Endodermal cell (in vitro differentiated cells): Measurements from ENCODE around the gene APPL1. TPM values are rescaled to one million over a fixed set of nuclear protein-coding genes. Genes with fewer than 3 reads are reported as not detected.

Experiments used
- DNase-seq: peaks from one replicate; pipeline ENCODE4 v3.0.0-alpha.2; 2017
- H3K27ac ChIP-seq: 2 replicates; pipeline ENCODE4 v1.5.1; 2013; ENCODE audit warnings: mild to moderate bottlenecking, low read depth, low read length, moderate library complexity
- H3K27me3 ChIP-seq: 2 replicates; pipeline ENCODE4 v1.6.1; 2013; ENCODE audit warnings: mild to moderate bottlenecking, low read length, moderate library complexity; ENCODE audit not compliant: insufficient read depth, control insufficient read depth, poor library complexity, severe bottlenecking
- H3K36me3 ChIP-seq: 2 replicates; pipeline ENCODE4 v1.7.0; 2013; ENCODE audit warnings: mild to moderate bottlenecking, low read length, moderate library complexity; ENCODE audit not compliant: control insufficient read depth, insufficient read depth
- H3K4me1 ChIP-seq: one replicate; pipeline ENCODE4 v1.7.0; 2013; ENCODE audit warnings: low read length; ENCODE audit not compliant: control insufficient read depth, insufficient read depth
- H3K4me3 ChIP-seq: 2 replicates; pipeline ENCODE4 v1.5.1; 2013; ENCODE audit warnings: mild to moderate bottlenecking, low read length, moderate library complexity
- H3K9ac ChIP-seq: 2 replicates; pipeline ENCODE4 v1.6.1; 2013; ENCODE audit warnings: mild to moderate bottlenecking, low read length, moderate library complexity; ENCODE audit not compliant: poor library complexity, severe bottlenecking; ENCODE audit errors: extremely low read depth
- H3K9me3 ChIP-seq: 2 replicates; pipeline ENCODE4 v1.6.1; 2013; ENCODE audit warnings: mild to moderate bottlenecking, low read length, moderate library complexity; ENCODE audit not compliant: control insufficient read depth
- H3K27ac Mint-ChIP-seq: 2 replicates; pipeline ENCODE4 v1.8.0; 2020; ENCODE audit warnings: mixed read lengths
- H3K27me3 Mint-ChIP-seq: 2 replicates; pipeline ENCODE4 v1.8.0; 2021; ENCODE audit warnings: mild to moderate bottlenecking, mixed read lengths; ENCODE audit not compliant: insufficient read depth
- H3K36me3 Mint-ChIP-seq: 2 replicates; pipeline ENCODE4 v1.8.0; 2020; ENCODE audit warnings: low read depth, mixed read lengths
- H3K4me1 Mint-ChIP-seq: 2 replicates; pipeline ENCODE4 v1.8.0; 2020; ENCODE audit warnings: mixed read lengths
- H3K4me3 Mint-ChIP-seq: 2 replicates; pipeline ENCODE4 v1.8.0; 2020; ENCODE audit warnings: mild to moderate bottlenecking, moderate library complexity, mixed read lengths
- H3K9me3 Mint-ChIP-seq: 2 replicates; pipeline ENCODE4 v1.8.0; 2020; ENCODE audit warnings: mild to moderate bottlenecking, mixed read lengths
- CTCF ChIP-seq: fragments of 200-600 bp; sonication (generic); conservative IDR thresholded peaks from 2 replicates; pipeline ENCODE4 v1.5.0; 2021; ENCODE audit warnings: antibody characterized with exemption, mild to moderate bottlenecking
- WGBS, 2 experiments: methylation state at CpG; one replicate each; pipeline versions ENCODE4 v1.1.5 to v1.1.7; 2013; ENCODE audit warnings: missing lambda C conversion rate in 2 of 2, mixed read lengths in 1 of 2; ENCODE audit not compliant: insufficient coverage in 1 of 2, insufficient read length in 1 of 2; 5-methylcytosine and 5-hydroxymethylcytosine counted together
- total RNA-seq, 2 donors: library from RNA; stranded (reverse); fragmentation: NEBNext Ultra II Directional in 1 of 2; extraction: Animal tissue kit (Norgen Biotek cat#: 25700) in 1 of 2; gene quantifications; 2 replicates in 1 of 2; 3 replicates in 1 of 2; pipeline ENCODE4 v1.2.1, GENCODE V29; 2021

The APPL1 gene
- total RNA-seq, 2 donors from 2014 or later, result 46.9 to 61.1 TPM

- 91 to 97% methylated on average over 4 to 6 of the region's 6 CpGs for WGBS, 2 experiments
- Mint-ChIP-seq H3K4me1 (no peaks in the 10 kb centered on the region), H3K27me3 (peaks cover 1% of the 10 kb centered on the region), H3K27ac (no peak overlapping the region), H3K9me3 (peaks cover 29% of the 10 kb centered on the region), H3K36me3 (peaks cover 17% of the 10 kb centered on the region), H3K4me3 (no peak overlapping the region)
- no peaks in the 10 kb centered on the region for H3K4me1 ChIP-seq
- peaks cover 5% of the 10 kb centered on the region for H3K36me3 ChIP-seq
- no peak overlapping the region for H3K9ac ChIP-seq
- H3K27me3 ChIP-seq, result no peaks in the 10 kb centered on the region
- H3K9me3 ChIP-seq, result peaks cover 40% of the 10 kb centered on the region
- no peak for DNase-seq
- no peak overlapping the region for H3K27ac ChIP-seq
- TF ChIP-seq CTCF, result no peak
- no peak overlapping the region for H3K4me3 ChIP-seq
These were observed 55.8 kb downstream of the APPL1 start for GRCh38 chr3:57283334-57283733.

DNA sequence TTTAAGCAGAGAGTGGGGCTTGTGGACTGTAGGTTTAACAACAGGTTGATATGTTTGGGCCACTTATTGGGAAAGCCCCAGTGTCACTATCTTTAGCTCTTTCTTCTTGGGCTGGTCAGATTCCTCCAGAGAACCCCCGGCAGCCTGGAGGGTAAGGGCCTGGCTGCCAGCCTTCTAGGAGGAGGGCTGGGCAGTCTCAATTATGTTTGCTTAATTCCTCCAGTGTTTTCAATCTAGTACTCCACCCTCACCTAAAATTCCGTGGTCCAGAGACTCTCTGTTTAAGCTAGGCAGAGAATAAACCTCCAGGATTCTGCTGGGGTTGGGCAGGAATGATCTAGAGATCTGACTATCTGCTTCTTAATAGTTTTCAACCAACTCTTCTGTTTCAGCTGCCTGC is 59.7 kb downstream of the APPL1 start:
- no peak for TF ChIP-seq CTCF
- no peak overlapping the region for H3K9ac ChIP-seq
- H3K27me3 ChIP-seq, result no peaks in the 10 kb centered on the region
- 89 to 90% methylated on average over 1 to 2 of the region's 2 CpGs for WGBS, 2 experiments
- H3K9me3 ChIP-seq, result peaks cover 14% of the 10 kb centered on the region
- no peaks in the 10 kb centered on the region for H3K4me1 ChIP-seq
- H3K4me3 Mint-ChIP-seq, result no peak overlapping the region
- H3K27ac Mint-ChIP-seq, result no peak overlapping the region
- H3K36me3 Mint-ChIP-seq, result peaks cover 2% of the 10 kb centered on the region
- DNase-seq, result no peak
- no peaks in the 10 kb centered on the region for H3K36me3 ChIP-seq
- no peak overlapping the region for H3K27ac ChIP-seq
- no peak overlapping the region for H3K4me3 ChIP-seq
- H3K9me3 Mint-ChIP-seq, result peaks cover 5% of the 10 kb centered on the region
- H3K27me3 Mint-ChIP-seq, result no peaks in the 10 kb centered on the region
- H3K4me1 Mint-ChIP-seq, result no peaks in the 10 kb centered on the region

GRCh38 chr3:57288403-57288802 is 60.9 kb downstream of the APPL1 start:
- Mint-ChIP-seq H3K9me3 (peaks cover 5% of the 10 kb centered on the region), H3K27me3 (no peaks in the 10 kb centered on the region), H3K27ac (no peak overlapping the region), H3K4me1 (no peaks in the 10 kb centered on the region), H3K36me3 (peaks cover 2% of the 10 kb centered on the region), H3K4me3 (no peak overlapping the region)
- H3K9ac ChIP-seq, result no peak overlapping the region
- peaks cover 14% of the 10 kb centered on the region for H3K9me3 ChIP-seq
- TF ChIP-seq CTCF, result no peak
- H3K36me3 ChIP-seq, result no peaks in the 10 kb centered on the region
- WGBS, 2 experiments, result 89 to 96% methylated on average over 4 to 9 of the region's 9 CpGs
- no peaks in the 10 kb centered on the region for H3K27me3 ChIP-seq
- DNase-seq, result no peak
- H3K4me3 ChIP-seq, result no peak overlapping the region
- H3K27ac ChIP-seq, result no peak overlapping the region
- no peaks in the 10 kb centered on the region for H3K4me1 ChIP-seq
